Measurements from ENCODE around the gene MC2R. TPM values are rescaled to one million over a fixed set of nuclear protein-coding genes. Genes with fewer than 3 reads are reported as not detected.

Gene MC2R
- total RNA-seq, 1 donor from 2014 or later, result not detected

DNA sequence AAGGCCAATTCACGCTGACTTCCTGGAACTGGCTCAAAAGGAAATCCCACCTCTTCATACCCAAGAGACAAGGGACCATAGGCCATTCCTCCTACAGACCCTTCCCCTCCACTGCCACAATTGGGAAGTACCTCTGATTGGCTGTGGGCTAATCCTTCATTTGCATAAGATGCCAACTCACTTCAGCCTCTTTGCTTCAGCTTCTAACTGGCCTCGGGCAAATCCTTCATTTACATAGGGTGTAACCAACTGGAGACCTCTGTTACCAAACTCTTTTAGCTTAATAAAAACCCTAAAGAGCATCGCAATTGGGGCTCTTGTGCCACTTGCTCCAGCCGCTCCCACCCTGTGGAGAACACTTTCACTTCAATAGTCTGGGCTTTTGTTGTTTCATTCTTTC is 38.2 kb downstream of the MC2R start:
- Histone ChIP-seq H3K4me3 (no peak overlapping the region), H3K9me3 (replicated peaks) (no peaks in the 10 kb centered on the region), H3K27me3 (ENCODE audit: low read depth) (peaks cover 61% of the 10 kb centered on the region), H3K27ac (replicated peaks) (no peak overlapping the region), H3K36me3 (no peaks in the 10 kb centered on the region), H3K4me1 (no peaks in the 10 kb centered on the region)
- TF ChIP-seq CTCF (IDR thresholded peaks at IDR 0.05; ENCODE audit: borderline replicate concordance), result no peak
- intact Hi-C loops (cut with micrococcal nuclease), result no loop called here
- no peak for DNase-seq

DNA sequence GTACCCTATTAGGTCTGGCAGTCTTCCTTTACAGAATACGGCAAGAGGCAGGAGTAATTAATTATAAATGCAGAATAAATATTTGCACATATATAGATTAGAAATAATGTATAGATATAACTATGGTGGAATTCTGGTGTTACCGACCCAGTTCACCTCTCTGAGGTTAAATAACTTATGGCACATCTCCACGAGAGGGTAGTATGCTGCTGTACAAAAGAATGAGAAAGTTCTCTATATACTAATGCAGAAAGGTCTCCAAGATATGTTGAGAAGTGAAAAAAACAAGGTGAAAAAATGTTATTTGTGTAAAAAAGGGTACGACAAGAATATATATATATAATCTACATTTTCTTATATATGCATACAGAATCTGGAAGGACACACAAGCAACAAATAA is 40.8 kb downstream of the MC2R start:
- intact Hi-C loops (cut with micrococcal nuclease), result no loop called here

DNA sequence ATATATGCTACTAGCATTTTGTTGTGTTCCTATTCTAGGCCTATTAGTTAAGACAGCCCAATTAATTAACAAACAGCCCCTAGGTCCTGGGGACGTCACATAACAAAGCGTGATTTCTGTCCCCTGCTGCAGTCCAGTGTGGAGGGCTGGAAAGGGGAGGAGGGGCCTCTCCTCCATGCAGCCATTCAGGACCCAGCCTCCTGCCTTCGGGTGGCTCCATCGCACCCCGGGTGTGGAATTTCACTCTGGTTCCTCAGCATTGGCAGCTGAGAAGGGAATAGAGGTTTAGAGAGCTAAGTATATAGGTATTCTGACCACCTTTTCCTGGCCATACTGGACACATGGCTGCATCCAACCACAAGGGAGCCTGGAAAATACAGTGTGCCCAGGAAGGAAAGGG is 42.4 kb downstream of the MC2R start:
- H3K27ac ChIP-seq (replicated peaks), result no peak overlapping the region
- DNase-seq, result no peak
- H3K36me3 ChIP-seq, result no peaks in the 10 kb centered on the region
- no peak for TF ChIP-seq CTCF (IDR thresholded peaks at IDR 0.05; ENCODE audit: borderline replicate concordance)
- H3K4me3 ChIP-seq, result no peak overlapping the region
- peaks cover 82% of the 10 kb centered on the region for H3K27me3 ChIP-seq (ENCODE audit: low read depth)
- no peaks in the 10 kb centered on the region for H3K9me3 ChIP-seq (replicated peaks)
- intact Hi-C loops (cut with micrococcal nuclease), result no loop called here
- H3K4me1 ChIP-seq, result peaks cover 6% of the 10 kb centered on the region

More for the DNA sequence above, 40.8 kb downstream of the MC2R start:
- no peak for TF ChIP-seq CTCF (IDR thresholded peaks at IDR 0.05; ENCODE audit: borderline replicate concordance)
- peaks cover 78% of the 10 kb centered on the region for H3K27me3 ChIP-seq (ENCODE audit: low read depth)
- H3K27ac ChIP-seq (replicated peaks), result no peak overlapping the region
- no peaks in the 10 kb centered on the region for H3K9me3 ChIP-seq (replicated peaks)
- no peak for DNase-seq
- no peaks in the 10 kb centered on the region for H3K36me3 ChIP-seq
- H3K4me1 ChIP-seq, result no peaks in the 10 kb centered on the region
- no peak overlapping the region for H3K4me3 ChIP-seq

- H3K27me3 ChIP-seq (ENCODE audit: low read depth), result peaks cover 84% of the 10 kb centered on the region
- no peak for DNase-seq
- intact Hi-C loops (cut with micrococcal nuclease), result no loop called here
- H3K9me3 ChIP-seq (replicated peaks), result no peaks in the 10 kb centered on the region
- TF ChIP-seq CTCF (IDR thresholded peaks at IDR 0.05; ENCODE audit: borderline replicate concordance), result no peak
- H3K4me3 ChIP-seq, result no peak overlapping the region
- peaks cover 6% of the 10 kb centered on the region for H3K4me1 ChIP-seq
- no peaks in the 10 kb centered on the region for H3K36me3 ChIP-seq
- H3K27ac ChIP-seq (replicated peaks), result no peak overlapping the region
Observed at GRCh38 chr18:13872373-13872772, 43.0 kb downstream of the MC2R start.

DNA sequence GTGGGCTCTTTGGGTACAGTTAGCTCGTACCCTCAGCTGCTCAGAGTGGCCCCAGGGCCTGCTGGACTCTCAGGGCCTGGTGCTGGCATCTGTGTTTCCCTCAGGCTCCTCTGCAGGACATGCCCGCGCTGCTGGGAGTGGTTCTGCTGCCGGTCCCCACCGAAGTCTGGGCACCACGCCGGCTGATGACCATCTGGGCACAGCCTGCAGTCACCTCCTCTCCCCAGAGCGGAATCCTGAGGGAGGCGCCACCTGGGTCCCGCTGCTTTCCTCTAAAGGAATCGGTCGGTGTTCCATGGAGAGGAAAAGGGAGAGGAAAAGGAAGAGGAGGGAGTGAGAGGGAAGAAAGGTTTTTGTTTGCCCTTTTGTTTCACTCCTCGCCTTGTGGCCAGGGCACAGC is 43.6 kb downstream of the MC2R start:
- Histone ChIP-seq H3K9me3 (replicated peaks) (no peaks in the 10 kb centered on the region), H3K27me3 (ENCODE audit: low read depth) (peaks cover 88% of the 10 kb centered on the region), H3K36me3 (no peaks in the 10 kb centered on the region), H3K4me1 (peaks cover 6% of the 10 kb centered on the region), H3K27ac (replicated peaks) (no peak overlapping the region), H3K4me3 (no peak overlapping the region)
- no peak for TF ChIP-seq CTCF (IDR thresholded peaks at IDR 0.05; ENCODE audit: borderline replicate concordance)
- intact Hi-C loops (cut with micrococcal nuclease), result no loop called here
- no peak for DNase-seq

All from left ventricle myocardium inferior (tissue), 1 donor.